T-helper 2 cell treated with Interferon-gamma antibody and Interleukin-4, amounts not matched to agents 5 μg/mL and 100 μg/mL, for 36 hours (primary cell): ENCODE data around the gene FAM83C.

Experiments
- DNase-seq: peaks from one replicate; pipeline ENCODE4 v3.0.0; 2021; ENCODE audit warnings: low spot score
- H3K27ac Mint-ChIP-seq: one replicate; pipeline ENCODE4 v1.8.0; 2021; ENCODE audit warnings: mild to moderate bottlenecking, mixed read lengths
- H3K27me3 Mint-ChIP-seq: one replicate; pipeline ENCODE4 v1.8.0; 2021; ENCODE audit warnings: low read depth, mixed read lengths
- H3K36me3 Mint-ChIP-seq: one replicate; pipeline ENCODE4 v1.8.0; 2021; ENCODE audit warnings: low read depth, mixed read lengths
- H3K4me1 Mint-ChIP-seq: one replicate; pipeline ENCODE4 v1.8.0; 2021; ENCODE audit warnings: low read depth, mixed read lengths
- H3K4me3 Mint-ChIP-seq: one replicate; pipeline ENCODE4 v1.8.0; 2022; ENCODE audit warnings: mild to moderate bottlenecking, moderate library complexity, mixed read lengths
- H3K9me3 Mint-ChIP-seq: one replicate; pipeline ENCODE4 v1.8.0; 2021; ENCODE audit warnings: mixed read lengths

FAM83C gene

DNA sequence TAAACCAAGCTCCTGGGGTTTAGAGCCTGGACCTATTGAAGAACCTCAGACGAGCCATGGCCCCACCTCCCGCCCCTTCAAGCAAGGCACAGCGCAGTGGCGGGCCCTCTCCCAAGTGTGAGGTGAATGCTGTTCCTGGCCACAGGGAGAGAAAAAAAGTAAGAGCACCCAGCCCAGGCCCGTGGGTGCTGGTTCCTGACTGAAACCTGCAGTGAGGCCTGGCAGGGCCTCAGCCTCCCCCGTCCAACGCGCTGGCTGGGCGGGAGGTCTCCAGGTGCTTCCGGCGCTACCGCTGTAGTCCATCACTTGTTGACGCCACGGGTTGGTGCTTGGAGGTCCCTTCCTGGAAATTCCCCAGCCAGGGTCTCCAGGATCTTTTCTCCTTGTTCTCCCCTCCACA, 5.5 kb upstream of the FAM83C start:
- H3K4me1 Mint-ChIP-seq: no peaks in the 10 kb centered on the region
- no peaks in the 10 kb centered on the region for H3K36me3 Mint-ChIP-seq
- no peak for DNase-seq
- no peaks in the 10 kb centered on the region for H3K9me3 Mint-ChIP-seq
- H3K4me3 Mint-ChIP-seq: no peak overlapping the region
- no peaks in the 10 kb centered on the region for H3K27me3 Mint-ChIP-seq
- no peak overlapping the region for H3K27ac Mint-ChIP-seq

DNA sequence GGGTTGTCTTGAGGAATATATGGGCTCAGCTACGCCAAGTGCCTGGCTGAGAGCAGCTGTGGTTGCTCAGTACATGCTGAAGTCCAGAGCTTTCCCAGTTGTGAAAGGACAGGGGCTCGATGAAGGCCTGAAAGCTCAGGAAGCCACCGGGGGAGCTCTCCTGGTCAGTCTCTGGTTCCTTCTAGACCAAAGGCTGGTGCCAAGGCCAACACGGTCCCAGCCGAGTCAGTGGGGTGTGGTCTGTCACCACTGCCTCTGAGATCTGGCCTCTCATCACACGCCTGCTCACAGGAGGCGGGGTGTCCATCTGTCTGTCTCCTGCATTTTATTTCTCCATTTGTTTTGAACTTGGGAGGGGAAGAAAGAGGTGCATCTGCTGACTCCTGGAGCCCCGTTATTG, 4.9 kb upstream of the FAM83C start:
- Mint-ChIP-seq H3K27me3 (no peaks in the 10 kb centered on the region), H3K4me3 (no peak overlapping the region), H3K4me1 (no peaks in the 10 kb centered on the region), H3K36me3 (no peaks in the 10 kb centered on the region), H3K9me3 (no peaks in the 10 kb centered on the region), H3K27ac (no peak overlapping the region)
- DNase-seq: no peak

DNA sequence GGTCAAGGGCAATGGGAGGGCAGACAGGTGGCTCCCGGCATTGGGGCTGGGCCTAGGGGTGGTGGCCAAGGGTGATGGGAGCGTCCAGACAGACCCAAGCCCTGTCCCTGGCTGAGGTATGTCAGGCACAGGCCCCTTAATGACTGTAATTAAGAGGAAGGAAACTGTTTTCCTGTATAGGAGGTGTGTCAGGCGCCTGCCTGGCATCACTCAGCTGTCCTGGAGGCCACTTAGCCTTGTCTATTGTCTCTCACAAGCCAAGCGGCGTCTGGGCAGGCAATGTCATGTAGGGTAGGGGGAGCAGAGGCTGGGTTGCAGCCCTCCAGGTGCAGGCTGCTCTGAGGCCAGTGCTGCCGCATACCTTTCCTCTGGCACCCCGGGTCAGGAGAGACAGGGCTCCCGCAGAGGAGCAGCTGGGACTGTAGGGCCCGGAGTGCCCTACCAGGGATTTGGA, 3.9 kb upstream of the FAM83C start:
- Mint-ChIP-seq H3K9me3 (no peaks in the 10 kb centered on the region), H3K4me1 (no peaks in the 10 kb centered on the region), H3K36me3 (no peaks in the 10 kb centered on the region), H3K27ac (no peak overlapping the region), H3K4me3 (no peak overlapping the region), H3K27me3 (no peaks in the 10 kb centered on the region)
- DNase-seq: no peak

DNA sequence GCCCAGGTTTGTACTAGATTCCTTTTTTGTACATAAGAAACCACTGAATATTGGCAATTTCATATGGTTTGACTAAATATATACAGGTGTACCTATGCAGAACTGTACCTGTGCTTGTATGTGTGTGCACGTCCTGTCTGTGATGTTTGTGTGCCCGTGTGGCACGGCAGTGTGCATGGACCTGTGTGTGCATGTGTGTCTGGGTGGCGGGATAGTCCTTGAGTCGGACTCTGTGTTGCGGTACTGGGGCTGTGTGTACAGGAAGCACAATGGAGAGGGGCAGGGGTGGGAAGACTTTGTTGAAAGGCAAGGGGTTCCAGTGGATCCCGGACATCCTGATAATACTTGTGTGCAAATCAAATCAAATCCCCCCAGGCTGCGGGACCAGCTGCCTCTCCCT, 3.4 kb upstream of the FAM83C start:
- DNase-seq: no peak
- no peaks in the 10 kb centered on the region for H3K36me3 Mint-ChIP-seq
- H3K27me3 Mint-ChIP-seq: no peaks in the 10 kb centered on the region
- no peaks in the 10 kb centered on the region for H3K9me3 Mint-ChIP-seq
- H3K27ac Mint-ChIP-seq: no peak overlapping the region
- no peak overlapping the region for H3K4me3 Mint-ChIP-seq
- no peaks in the 10 kb centered on the region for H3K4me1 Mint-ChIP-seq

DNA sequence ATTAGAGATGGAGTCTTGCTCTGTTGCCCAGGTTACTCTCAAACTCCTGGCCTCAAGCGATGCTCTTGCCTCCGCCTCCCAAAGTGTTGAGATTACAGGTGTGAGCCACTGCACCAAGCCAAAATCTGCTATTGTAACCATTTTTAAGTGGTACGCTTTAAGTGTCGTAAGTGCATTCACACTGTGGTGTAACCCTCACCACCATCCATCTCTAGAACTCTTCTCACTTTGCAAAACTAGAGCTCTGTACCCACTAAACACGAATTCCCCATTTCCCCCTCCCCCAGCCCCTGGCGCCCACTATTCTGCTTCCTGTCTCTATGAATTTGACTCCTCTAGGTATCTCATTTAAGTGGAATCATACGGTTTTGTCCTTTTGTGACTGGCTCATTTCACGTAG, 2.8 kb upstream of the FAM83C start:
- no peaks in the 10 kb centered on the region for H3K4me1 Mint-ChIP-seq
- no peak overlapping the region for H3K4me3 Mint-ChIP-seq
- no peaks in the 10 kb centered on the region for H3K27me3 Mint-ChIP-seq
- H3K9me3 Mint-ChIP-seq: no peaks in the 10 kb centered on the region
- no peaks in the 10 kb centered on the region for H3K36me3 Mint-ChIP-seq
- no peak for DNase-seq
- H3K27ac Mint-ChIP-seq: no peak overlapping the region

GRCh38 chr20:35294293-35294685, 2.1 kb upstream of the FAM83C start:
- Mint-ChIP-seq H3K27me3 (no peaks in the 10 kb centered on the region), H3K4me3 (no peak overlapping the region)

GRCh38 chr20:35293303-35294292, 1.4 kb upstream of the FAM83C start:
- H3K27ac Mint-ChIP-seq: no peak overlapping the region

More at GRCh38 chr20:35294293-35294685, 2.1 kb upstream of the FAM83C start:
- no peak for DNase-seq
- Mint-ChIP-seq H3K36me3 (no peaks in the 10 kb centered on the region), H3K27ac (no peak overlapping the region), H3K9me3 (no peaks in the 10 kb centered on the region), H3K4me1 (no peaks in the 10 kb centered on the region)

DNA sequence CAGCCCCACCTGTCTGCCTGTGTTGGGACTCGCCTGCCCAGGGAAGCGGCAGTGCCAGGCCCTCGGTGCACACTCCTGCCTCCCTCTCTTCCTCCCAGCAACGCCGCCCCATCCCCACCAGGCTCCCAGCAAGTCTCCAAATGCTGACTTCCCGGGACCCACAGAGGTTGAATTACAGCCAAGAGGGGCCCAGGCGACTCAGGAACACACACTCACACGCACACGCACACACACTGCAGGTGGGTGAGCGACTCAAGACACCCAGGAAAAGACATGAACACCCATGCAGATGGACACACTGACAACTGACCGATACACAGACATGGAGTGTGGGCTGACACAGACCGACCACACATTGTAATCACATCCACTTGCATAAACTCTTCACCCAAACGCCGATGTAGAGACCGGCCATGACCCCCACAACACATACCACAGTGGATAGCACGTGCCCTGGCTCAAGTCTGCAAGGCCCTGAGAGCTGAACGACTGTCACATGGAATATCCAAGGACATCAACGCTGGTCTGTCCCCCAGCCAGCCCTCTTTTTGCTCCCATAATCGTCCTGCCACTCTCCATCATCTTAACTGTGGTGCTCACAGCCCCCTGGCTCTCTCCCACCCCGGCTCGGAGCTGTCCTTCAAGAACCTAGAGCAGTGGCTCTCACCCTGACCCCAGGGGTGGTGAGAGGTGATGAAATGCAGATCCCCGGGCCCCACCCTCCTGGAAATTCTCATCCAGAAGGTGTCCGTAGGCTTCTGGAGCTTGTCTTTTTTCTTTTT, 470 bp upstream of the FAM83C start:
- no peaks in the 10 kb centered on the region for H3K36me3 Mint-ChIP-seq
- no peak for DNase-seq
- no peaks in the 10 kb centered on the region for H3K4me1 Mint-ChIP-seq
- H3K4me3 Mint-ChIP-seq: no peak overlapping the region
- no peaks in the 10 kb centered on the region for H3K27me3 Mint-ChIP-seq
- H3K27ac Mint-ChIP-seq: no peak overlapping the region
- no peaks in the 10 kb centered on the region for H3K9me3 Mint-ChIP-seq

More at GRCh38 chr20:35293303-35294292, 1.4 kb upstream of the FAM83C start:
- H3K4me3 Mint-ChIP-seq: no peak overlapping the region
- no peaks in the 10 kb centered on the region for H3K36me3 Mint-ChIP-seq
- H3K9me3 Mint-ChIP-seq: no peaks in the 10 kb centered on the region
- DNase-seq: no peak
- H3K4me1 Mint-ChIP-seq: no peaks in the 10 kb centered on the region
- no peaks in the 10 kb centered on the region for H3K27me3 Mint-ChIP-seq

- no peaks in the 10 kb centered on the region for H3K27me3 Mint-ChIP-seq
- no peaks in the 10 kb centered on the region for H3K36me3 Mint-ChIP-seq
- peaks cover 2% of the 10 kb centered on the region for H3K4me1 Mint-ChIP-seq
- H3K9me3 Mint-ChIP-seq: no peaks in the 10 kb centered on the region
- no peak overlapping the region for H3K4me3 Mint-ChIP-seq
- H3K27ac Mint-ChIP-seq: no peak overlapping the region
- DNase-seq: no peak
Observed at GRCh38 chr20:35290887-35291417, 1.3 kb downstream of the FAM83C start.

GRCh38 chr20:35290186-35290886, 1.9 kb downstream of the FAM83C start:
- Mint-ChIP-seq H3K36me3 (no peaks in the 10 kb centered on the region), H3K27ac (no peak overlapping the region), H3K27me3 (no peaks in the 10 kb centered on the region), H3K9me3 (no peaks in the 10 kb centered on the region), H3K4me3 (no peak overlapping the region), H3K4me1 (peaks cover 3% of the 10 kb centered on the region)
- no peak for DNase-seq

DNA sequence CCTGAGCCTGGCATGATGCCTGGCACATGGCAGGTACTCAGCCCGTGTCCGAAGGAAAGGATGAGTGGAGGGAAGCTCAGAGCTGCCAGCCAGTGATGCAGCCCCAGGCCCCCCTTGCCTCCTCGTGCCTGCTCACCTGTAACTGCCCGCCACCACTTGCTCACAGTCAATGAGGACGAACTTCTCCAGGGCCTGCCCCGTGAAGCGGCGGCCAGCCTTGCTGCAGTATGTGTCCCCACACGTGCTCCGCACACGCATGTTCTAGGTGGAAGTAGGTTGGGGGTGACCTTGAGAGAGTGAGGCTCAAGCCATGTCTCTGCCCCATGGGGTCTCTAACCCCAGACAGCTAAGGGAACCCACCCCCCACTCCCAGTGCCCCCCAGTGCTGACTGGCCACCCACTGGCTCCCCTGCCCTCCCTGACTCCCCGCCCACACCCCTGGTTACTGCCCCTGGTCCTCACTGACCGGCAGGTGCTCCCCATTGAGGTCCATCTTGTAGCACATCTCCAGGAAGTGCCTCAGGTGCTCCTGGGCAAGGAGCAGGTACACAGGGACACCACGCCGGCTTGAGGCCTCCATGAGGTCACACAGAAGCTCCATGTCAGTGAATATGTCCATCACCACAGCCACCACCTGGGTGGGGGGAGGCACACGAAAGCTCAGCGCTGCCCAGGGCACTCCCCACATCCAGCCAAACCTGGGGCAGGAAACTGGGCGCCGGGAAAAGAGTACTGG, 3.7 kb downstream of the FAM83C start:
- Mint-ChIP-seq H3K9me3 (no peaks in the 10 kb centered on the region), H3K36me3 (peaks cover 6% of the 10 kb centered on the region), H3K27me3 (no peaks in the 10 kb centered on the region), H3K27ac (no peak overlapping the region), H3K4me1 (peaks cover 12% of the 10 kb centered on the region), H3K4me3 (no peak overlapping the region)
- no peak for DNase-seq

GRCh38 chr20:35287509-35288324, 4.5 kb downstream of the FAM83C start:
- Mint-ChIP-seq H3K27me3 (no peaks in the 10 kb centered on the region), H3K36me3 (peaks cover 9% of the 10 kb centered on the region), H3K4me3 (no peak overlapping the region), H3K27ac (no peak overlapping the region), H3K4me1 (peaks cover 16% of the 10 kb centered on the region), H3K9me3 (no peaks in the 10 kb centered on the region)
- no peak for DNase-seq
